ENCODE results near the gene IFI16.

DNA sequence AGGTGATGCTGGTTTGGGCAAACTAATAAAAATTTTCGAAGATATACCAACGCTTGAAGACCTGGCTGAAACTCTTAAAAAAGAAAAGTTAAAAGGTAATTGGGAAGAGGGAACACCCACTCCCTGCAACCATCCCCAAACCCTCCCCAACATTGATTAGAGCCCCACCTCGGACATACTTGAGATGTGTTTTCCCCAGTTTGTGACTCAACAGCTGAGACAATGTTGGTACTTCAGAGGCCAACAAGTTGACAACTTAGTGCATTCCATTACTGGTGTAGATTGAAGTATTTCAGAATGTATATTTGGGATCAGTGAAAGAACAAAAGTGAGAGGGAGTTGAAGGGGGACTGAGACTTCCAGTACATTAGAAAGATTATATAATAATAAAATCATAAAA is 5.1 kb downstream of the IFI16 start:
- no peak for TF ChIP-seq CTCF (conservative IDR thresholded peaks at IDR 0.05; ENCODE audit: low read depth, low read length)
- no peak for TF ChIP-seq MAZ (IDR thresholded peaks at IDR 0.05; ENCODE audit: borderline replicate concordance, low read depth, low read length)
- no peak for TF ChIP-seq SMC3 (IDR thresholded peaks at IDR 0.05; ENCODE audit: low read depth, low read length)
- no peak for TF ChIP-seq POLR2A (IDR thresholded peaks at IDR 0.05; ENCODE audit: low read depth, low read length)
- TF ChIP-seq RFX5 (IDR thresholded peaks at IDR 0.05; ENCODE audit: low read depth, low read length) = no peak
- TF ChIP-seq RCOR1 (IDR thresholded peaks at IDR 0.05; ENCODE audit: insufficient replicate concordance, low read length) = no peak
- no peak for TF ChIP-seq USF2 (IDR thresholded peaks at IDR 0.05; ENCODE audit: low read depth, low read length)
